ENCODE results near the gene ARMC7.

GRCh38 chr17:75152922-75153779 is 43.4 kb downstream of the ARMC7 start:
- no peak for TF ChIP-seq CTCF (conservative IDR thresholded peaks at IDR 0.05; ENCODE audit: low read depth, low read length)
- no peak for TF ChIP-seq POLR2A (IDR thresholded peaks at IDR 0.05; ENCODE audit: low read depth, low read length)
- TF ChIP-seq SMC3 (IDR thresholded peaks at IDR 0.05; ENCODE audit: low read depth, low read length): no peak
- no peak for TF ChIP-seq RAD21 (IDR thresholded peaks at IDR 0.05; ENCODE audit: low read length)
- no peak for TF ChIP-seq NFE2L2 (IDR thresholded peaks at IDR 0.05; ENCODE audit: low read depth, low read length)
- TF ChIP-seq RCOR1 (IDR thresholded peaks at IDR 0.05; ENCODE audit: insufficient replicate concordance, low read length): no peak
- TF ChIP-seq MAFK (IDR thresholded peaks at IDR 0.05; ENCODE audit: low read depth, low read length): no peak
- TF ChIP-seq CEBPB (IDR thresholded peaks at IDR 0.05; ENCODE audit: low read depth, low read length): no peak
